ENCODE results near the gene DACH1.

Gene DACH1

GRCh38 chr13:71695662-71696061 lies 171.3 kb downstream of the DACH1 start:
- DNase-seq, result no peak

DNA sequence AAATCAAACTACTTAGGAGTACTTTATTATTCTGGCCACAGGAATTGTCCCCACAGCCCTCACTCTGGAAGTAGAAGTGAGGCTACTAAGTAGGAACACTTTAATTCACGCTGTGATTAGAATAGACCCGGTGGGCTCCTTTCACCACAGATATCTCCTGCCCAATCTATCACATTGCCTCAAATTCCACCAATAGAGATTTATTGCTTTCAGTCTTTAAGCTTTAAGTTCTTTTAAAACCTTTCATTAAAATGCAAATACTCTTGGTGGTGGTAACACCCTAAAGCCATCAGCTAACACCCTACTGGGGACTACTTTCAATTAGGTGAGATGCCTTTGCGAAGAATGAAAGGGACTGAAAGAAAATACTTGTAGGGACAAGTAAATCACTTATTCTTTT lies 181.9 kb downstream of the DACH1 start:
- DNase-seq, result no peak

DNA sequence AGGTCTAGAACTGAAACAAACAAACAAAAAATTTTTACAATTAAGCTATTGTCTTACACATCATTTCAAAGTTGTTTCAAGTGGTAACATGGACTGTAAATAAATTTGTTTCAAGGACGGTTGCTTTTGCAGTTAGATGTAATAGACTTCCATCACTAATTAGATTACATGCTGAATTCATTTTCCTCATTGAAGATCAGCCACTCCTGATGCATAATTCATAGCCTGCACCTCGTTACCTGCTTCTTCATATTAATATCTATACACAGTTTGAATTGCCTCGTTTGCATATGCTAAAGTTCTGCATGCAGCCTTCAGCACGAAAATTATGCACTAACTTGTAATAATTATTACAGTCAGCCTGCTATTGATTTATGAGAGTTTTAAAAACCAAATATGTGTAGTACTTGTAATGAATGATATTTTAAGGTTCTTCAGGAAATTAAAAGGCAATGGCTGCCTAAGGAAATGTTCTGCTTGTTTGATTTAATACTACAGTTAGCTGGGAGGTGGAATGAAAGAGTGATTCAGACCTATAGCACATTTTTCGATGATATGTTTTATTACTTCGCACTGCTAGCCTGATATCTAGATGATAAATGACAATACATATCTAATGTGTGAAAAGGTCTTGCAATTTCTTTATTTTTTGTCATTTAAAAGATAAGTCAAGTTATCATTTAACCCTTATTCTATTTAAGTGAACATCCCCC lies 184.9 kb downstream of the DACH1 start:
- no peak for DNase-seq

DNA sequence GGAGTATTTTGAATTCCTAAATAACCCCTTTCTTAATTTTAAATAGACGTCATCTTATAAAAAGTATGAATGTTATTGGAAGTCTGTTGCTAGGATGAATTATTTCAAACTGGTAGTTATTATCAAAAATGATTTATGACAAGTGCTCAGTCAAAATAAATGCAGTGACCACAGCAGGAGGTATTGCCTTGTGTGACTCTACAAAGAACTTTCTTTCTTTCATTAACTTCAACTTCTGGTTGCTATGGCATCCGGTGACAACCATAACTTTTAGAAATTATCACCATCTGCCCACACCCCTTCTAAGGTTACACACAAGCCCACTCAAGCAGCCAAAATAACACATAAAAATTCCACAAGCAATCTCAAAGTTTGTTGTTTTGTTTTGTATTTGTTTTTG lies 189.9 kb downstream of the DACH1 start:
- DNase-seq, result no peak

- DNase-seq, result no peak
These were observed 194.5 kb downstream of the DACH1 start for GRCh38 chr13:71672512-71672911.

DNA sequence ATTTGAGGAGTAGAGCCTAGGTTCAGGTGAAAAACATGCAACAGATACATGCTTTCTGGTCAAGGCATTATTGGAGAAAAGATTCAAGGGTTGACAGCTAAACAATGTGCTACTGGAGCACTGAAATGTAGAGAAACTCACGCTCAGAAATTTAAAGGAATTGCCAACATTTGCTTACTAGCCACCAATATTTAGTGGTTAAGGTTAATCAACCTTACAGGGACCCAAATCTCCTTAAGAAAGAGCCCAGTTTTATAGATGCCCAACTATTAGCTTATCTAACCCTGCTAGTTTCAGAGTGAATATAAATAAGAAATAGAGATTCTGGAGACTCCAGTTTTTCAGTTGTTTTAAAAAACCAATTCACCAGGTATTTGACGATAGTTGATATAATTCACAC lies 203.6 kb downstream of the DACH1 start:
- no peak for DNase-seq

DNA sequence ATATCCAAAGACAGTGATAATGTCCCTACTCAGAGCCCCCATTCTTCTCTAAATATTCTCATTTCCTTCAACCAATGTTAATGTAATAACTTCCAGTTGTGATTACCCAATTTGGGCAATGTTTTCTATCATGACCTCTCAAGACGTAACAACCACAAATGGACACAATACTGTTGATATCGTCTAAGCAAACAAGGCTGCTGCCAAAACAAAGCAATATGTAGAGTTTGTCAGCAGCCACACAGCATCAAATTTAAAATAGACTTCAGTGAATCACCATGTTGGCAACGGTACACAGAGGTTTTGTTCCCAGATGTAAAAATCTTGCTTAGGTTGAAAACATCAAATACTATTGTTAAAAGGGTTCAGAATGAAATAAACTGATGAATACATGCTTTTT lies 205.1 kb downstream of the DACH1 start:
- DNase-seq, result no peak

DNA sequence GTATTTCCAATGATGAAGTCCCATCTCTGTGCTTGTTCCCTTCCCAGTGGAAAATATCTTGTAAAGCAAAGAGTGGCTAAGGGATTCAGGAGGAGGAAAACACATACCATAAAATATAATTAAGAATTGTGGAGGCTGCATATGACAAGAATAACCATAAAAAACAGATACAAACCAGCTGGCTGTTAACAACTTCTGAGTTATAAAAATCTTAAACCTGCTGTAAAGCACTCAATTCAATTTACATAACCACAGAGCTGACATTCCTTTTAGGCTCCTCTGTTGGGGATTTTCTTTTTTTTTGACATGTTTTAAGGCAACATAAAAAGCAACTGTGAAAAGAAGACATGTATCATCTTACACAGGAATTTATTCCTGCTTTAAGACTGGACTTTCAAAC lies 207.6 kb downstream of the DACH1 start:
- DNase-seq, result no peak

- no peak for DNase-seq
These were observed 221.5 kb downstream of the DACH1 start for GRCh38 chr13:71645467-71645866.

DNA sequence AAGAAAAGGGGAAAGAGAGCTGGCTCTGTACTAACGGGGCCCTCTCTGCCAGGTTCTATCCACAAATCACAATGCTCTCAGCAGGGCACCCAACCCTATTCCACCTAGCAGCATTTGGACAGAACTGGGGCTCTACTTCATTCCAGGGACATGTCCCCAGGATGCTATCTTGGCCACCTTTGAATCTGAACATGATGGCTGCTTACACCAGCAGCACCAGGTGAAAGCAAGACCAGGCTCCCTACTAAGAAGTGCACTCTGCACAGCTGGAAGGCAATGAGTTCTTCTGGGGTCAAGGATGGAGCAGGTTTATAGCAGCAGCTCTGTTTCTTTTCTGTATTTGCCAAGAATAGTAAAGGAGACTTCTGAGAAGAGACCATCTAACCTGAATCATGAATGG lies 222.4 kb downstream of the DACH1 start:
- DNase-seq, result no peak

DNA sequence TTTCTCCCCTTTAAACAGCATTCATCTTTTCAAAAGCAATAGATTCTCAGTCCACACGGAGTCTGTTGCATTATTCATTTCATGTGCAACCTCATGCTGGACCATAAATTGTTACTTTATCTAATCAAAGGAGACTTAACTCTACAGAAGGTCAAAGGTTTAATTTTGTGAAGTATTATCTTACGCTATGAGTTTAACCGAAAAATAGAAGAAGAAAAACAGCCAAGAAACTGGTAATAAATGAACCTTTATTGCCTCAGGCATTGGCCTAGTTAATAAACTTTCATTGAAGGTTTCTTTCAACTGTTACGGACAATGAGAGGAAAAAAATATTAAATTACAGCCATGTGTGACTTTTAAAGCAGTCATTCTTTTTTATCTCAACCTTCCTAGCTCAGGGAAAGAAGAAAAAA lies 223.6 kb downstream of the DACH1 start:
- DNase-seq, result no peak

DNA sequence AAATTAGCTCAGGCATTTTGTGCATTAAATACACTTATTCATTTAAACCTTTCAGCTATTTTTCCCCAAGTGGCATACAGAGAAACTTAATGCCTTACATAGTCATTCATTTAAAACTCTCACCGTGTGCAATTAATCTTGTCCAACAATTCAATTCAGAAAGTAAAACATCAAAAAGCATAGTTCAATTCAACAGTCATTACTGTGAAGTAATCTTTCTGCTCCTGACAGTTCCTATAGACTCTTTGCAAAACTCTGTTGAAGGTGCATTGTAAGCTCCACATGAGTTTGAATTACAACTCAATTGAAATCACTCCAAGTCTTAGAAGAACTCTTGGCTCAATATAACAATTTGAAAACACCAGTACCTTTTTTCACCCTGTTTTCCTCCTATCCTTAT lies 228.3 kb downstream of the DACH1 start:
- DNase-seq, result no peak

- no peak for DNase-seq
These were observed 232.2 kb downstream of the DACH1 start for GRCh38 chr13:71634602-71635443.

- DNase-seq, result no peak
These were observed 232.8 kb downstream of the DACH1 start for GRCh38 chr13:71634182-71634581.

DNA sequence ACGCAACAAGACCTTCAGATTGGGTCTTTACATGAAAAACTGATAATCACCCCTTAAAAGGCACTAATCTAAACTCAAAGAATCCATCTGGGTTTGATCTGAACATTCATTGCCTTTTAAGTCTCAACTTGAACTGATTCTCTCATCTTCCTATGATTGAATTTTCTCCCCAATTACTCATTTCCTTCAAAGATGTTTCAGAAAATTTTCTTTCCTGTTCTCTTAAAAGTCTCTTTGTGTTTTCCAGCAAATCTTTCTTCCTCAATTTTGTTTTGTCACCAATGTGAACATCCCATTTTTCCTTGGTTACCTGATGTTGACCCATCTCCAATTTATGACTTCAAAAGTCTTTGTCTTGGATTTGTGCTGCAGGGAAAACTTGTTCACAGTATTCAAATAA lies 234.3 kb downstream of the DACH1 start:
- DNase-seq, result no peak

DNA sequence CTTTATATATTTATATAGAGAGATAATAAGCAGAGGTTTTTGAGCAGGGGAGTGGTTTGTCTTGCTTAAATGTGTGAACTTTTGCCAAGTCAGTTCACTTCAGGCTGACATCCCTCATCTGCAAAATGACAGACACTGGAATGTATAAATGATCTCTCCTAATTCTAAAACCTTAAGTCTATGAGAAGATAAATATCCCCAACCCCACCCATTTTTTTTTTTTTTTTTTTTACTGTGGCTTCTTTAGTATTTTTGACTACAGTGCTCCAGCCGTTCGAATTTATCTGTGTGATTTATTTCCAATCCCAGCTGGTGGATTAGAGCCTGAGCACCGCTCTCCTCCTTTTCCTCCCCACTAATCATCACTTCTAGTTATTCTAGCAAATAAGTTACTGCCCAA lies 234.8 kb downstream of the DACH1 start:
- DNase-seq, result no peak

GRCh38 chr13:71629167-71629566 lies 237.8 kb downstream of the DACH1 start:
- no peak for DNase-seq

- DNase-seq, result no peak
These were observed 240.4 kb downstream of the DACH1 start for GRCh38 chr13:71626421-71627117.

- no peak for DNase-seq
These were observed 241.3 kb downstream of the DACH1 start for GRCh38 chr13:71625694-71626093.

- DNase-seq, result no peak
These were observed 242.1 kb downstream of the DACH1 start for GRCh38 chr13:71624653-71625600.

GRCh38 chr13:71621174-71622124 lies 245.6 kb downstream of the DACH1 start:
- no peak for DNase-seq
